HG03354 (cell line): ENCODE results near the gene COQ8B.

ENCODE experiments used
- ATAC-seq: cut with Tn5 transposase; IDR thresholded peaks from one replicate; pipeline ENCODE4 v1.9.1; 2021; ENCODE audit warnings: mild to moderate bottlenecking; ENCODE audit not compliant: unreplicated experiment, poor library complexity, severe bottlenecking

Gene COQ8B

DNA sequence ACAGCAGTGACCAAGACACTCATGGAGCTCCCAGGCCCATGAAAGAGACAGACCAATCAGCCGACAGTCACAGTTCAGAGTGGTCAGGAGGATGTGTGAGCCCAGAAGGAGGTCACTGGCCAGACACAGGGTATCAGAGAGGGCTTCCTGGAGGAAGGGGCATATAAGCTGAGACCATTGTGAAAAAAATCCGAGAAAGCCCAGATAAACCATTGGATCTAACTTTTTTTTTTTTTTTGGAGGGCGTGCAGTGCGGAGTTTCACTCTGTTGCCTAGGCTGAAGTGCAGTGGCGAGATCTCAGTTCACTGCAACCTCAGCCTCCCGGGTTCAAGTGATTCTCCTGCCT is 4.4 kb upstream of the COQ8B start:
- no peak for ATAC-seq

GRCh38 chr19:40719414-40719894 is 2.8 kb upstream of the COQ8B start:
- no peak for ATAC-seq

GRCh38 chr19:40718774-40719391 is 2.2 kb upstream of the COQ8B start:
- no peak for ATAC-seq

GRCh38 chr19:40717880-40718773 is 1.4 kb upstream of the COQ8B start:
- no peak for ATAC-seq

GRCh38 chr19:40717325-40717879 is 716 bp upstream of the COQ8B start:
- ATAC-seq = peak; percentile 1

- no peak for ATAC-seq
These were observed 630 bp downstream of the COQ8B start for GRCh38 chr19:40716031-40716481.

DNA sequence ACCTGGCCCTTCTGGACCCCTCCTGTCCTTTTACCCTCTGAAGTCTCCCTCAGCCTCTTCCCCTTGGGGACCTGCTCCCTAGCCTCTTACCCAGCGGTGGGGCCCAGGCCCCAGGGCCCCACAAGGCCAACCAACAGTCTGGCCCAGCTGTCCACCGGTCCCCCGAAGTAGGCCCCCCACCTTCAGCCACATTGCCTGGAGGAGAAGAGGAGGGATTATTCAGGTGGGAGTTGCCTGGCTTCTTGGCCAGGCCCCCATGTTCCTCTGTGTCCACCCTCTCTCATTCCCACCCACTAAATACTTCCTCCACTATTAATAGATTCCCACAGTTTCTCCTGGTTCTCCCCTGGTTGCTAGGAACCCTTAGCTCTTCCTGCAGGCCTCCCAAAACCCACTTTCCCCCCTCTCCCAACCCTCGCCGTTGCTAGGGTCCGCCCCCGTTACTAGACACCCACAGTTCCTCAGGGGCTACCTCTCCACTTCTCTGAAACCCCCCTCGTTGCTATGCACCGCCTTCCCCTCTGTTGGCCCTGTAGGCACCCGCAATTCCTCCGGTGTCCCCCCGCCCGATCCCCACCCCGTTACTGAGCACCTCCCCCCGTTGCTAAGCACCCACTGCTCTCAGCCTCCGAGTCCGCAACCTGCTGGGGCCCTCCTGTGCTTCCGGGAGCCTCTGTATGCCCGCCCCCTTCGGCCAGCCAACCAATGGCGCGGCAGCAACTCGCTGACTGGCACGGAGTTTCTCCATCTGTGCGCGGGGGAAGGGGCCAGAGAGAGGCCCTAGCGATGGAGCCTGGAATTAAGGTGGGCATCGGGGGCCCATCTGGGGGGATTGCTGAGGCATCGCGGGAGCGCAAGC is 2.0 kb downstream of the COQ8B start:
- ATAC-seq = peak; percentile 66

- no peak for ATAC-seq
These were observed 2.7 kb downstream of the COQ8B start for GRCh38 chr19:40713939-40714338.

DNA sequence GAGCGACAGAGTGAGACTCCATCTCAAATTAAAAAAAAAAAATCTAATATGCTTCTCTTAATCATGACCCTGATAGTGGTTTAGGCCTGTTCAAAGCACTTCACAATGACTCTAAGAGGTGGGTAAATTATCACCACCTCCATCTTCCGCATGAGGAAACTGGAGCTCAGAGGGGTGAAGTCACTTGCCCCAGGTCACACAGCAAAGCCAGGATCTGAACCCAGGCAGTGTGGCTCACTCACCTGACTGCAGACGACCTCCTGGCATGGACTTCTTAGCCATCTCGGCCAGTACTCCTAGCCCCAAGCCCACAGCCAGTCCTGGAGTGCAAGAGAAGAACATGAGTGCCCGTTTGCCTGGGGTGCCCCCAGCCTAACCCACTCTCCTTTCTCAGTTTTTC is 6.9 kb downstream of the COQ8B start:
- no peak for ATAC-seq

GRCh38 chr19:40707615-40708014 is 9.1 kb downstream of the COQ8B start:
- no peak for ATAC-seq

- no peak for ATAC-seq
These were observed 10.6 kb downstream of the COQ8B start for GRCh38 chr19:40705950-40706619.

- ATAC-seq = no peak
These were observed 11.4 kb downstream of the COQ8B start for GRCh38 chr19:40705362-40705651.

GRCh38 chr19:40704491-40705361 is 12.0 kb downstream of the COQ8B start:
- ATAC-seq = no peak

DNA sequence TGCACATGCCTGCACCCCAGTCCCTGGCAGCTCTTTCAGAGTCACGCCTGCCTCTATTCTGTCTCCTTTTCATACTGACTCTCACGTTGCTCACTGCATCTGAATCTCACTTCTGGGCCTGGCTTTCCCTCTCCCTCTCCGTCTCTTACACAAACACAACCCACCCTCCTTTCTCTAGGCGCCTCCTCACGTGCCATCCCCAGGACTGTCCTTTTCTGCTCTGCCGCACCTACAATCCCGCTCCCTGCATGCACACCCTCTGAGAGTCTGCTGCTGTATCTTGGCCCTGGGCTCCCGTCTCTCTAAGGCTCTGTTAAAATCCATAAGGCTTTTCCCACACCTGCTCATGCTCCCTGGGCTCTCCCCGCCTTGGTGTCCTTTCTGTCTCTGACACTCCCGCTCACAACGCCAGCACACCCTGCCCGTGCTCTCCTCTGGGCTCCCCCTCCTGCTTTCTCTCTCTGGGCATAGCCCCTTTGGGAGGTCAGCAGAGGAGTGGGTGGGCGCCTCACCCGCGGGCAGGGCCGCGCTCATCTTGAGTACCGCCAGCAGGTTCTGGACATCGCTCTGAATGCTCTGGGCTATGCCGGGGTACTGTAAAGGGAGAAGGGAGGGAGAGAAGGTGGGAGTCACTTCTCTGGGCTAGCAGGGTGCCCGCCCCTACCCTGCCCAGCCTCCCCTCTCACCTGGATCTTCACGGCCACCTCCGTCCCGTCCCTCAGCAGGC is 13.5 kb downstream of the COQ8B start:
- ATAC-seq = no peak

DNA sequence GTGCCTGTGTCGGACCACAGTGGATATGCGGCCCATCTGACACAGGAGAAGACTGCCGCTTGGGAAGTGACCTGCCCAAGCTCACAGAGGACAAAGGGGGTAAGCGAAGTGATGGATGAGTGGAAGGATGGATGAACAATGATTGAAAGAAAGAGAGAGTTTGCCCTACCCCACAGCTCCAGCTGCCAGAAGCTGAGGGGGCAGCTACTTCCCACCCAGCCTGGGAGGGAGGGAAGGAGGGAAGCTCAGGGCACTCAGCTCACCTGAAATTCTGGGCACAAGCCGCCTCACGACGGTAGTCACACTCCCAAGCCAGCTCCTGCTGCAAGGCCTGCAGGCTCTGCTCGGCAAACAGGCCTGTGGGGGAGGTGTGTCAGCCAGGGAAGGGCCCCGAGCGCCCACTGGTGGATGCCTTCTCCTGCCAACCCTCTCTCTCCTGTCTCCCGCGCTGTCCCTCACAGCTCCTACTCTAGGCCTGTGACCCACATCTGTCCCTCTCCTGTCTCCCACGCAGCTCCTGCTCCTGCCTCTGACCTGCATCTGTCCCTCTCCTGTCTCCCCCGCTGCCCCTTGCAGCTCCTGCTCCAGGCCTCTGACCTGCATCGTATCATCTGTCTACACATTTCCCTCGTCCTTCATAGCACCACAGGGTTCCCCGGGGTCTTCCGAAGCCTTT is 14.2 kb downstream of the COQ8B start:
- no peak for ATAC-seq

DNA sequence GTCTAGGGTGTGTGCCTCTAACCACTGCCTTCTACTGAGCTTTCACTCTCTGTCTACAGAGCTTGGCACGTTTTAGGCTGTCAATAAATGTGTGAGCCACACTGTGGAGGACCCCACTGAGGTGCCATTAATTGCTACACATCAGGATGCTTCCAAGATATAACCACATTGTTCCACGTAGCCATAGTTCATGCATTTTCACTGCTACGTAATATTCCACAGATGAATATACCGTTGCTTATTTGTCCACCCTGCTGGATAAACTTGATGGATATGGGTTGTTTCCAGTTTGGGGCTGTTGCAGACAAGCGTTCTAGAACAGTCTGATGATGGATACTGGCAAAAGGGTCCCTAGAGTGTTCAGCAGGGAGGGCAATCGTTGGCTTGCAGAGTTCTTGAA is 14.9 kb downstream of the COQ8B start:
- no peak for ATAC-seq

- ATAC-seq = no peak
These were observed 16.6 kb downstream of the COQ8B start for GRCh38 chr19:40700083-40700482.

DNA sequence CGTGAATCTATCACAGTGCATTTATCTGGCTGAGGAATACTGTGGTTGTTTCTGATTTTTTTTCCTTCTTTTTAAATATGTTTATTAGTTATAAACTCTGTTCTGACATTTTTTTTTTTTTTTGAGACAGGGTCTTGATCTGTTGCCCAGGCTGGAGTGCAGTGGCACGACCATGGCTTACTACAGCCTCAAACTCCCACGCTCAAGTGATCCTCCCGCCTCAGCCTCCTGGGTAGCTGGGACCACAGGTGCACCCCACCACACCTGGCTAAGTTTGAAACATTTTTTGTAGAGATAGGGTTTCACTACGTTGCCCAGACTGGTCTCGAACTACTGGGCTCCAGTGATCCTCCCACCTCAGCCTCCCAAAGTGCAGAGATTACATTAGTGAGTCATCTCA is 19.7 kb downstream of the COQ8B start:
- ATAC-seq = no peak
